Endothelial cell (in vitro differentiated cells): Measurements from ENCODE around the gene PPP3CA. TPM values are rescaled to one million over a fixed set of nuclear protein-coding genes. Genes with fewer than 3 reads are reported as not detected.

Experiments
- DNase-seq: peaks from one replicate; pipeline ENCODE4 v3.0.0; 2021; ENCODE audit warnings: low spot score
- H3K27ac Mint-ChIP-seq: one replicate; pipeline ENCODE4 v1.8.0; 2021; ENCODE audit warnings: mixed read lengths, inconsistent platforms; ENCODE audit not compliant: unreplicated experiment
- H3K27me3 Mint-ChIP-seq: one replicate; pipeline ENCODE4 v1.8.0; 2021; ENCODE audit warnings: mild to moderate bottlenecking, moderate library complexity, mixed read lengths, inconsistent platforms; ENCODE audit not compliant: unreplicated experiment
- H3K36me3 Mint-ChIP-seq: one replicate; pipeline ENCODE4 v1.8.0; 2021; ENCODE audit warnings: mild to moderate bottlenecking, low read depth, mixed read lengths, inconsistent platforms; ENCODE audit not compliant: unreplicated experiment
- H3K4me1 Mint-ChIP-seq: one replicate; pipeline ENCODE4 v1.8.0; 2021; ENCODE audit warnings: mild to moderate bottlenecking, mixed read lengths, inconsistent platforms; ENCODE audit not compliant: unreplicated experiment
- H3K4me3 Mint-ChIP-seq: one replicate; pipeline ENCODE4 v1.8.0; 2021; ENCODE audit warnings: mild to moderate bottlenecking, mixed read lengths, inconsistent platforms; ENCODE audit not compliant: unreplicated experiment
- H3K9me3 Mint-ChIP-seq: one replicate; pipeline ENCODE4 v1.8.0; 2021; ENCODE audit warnings: mixed read lengths, inconsistent platforms; ENCODE audit not compliant: unreplicated experiment
- total RNA-seq: library from RNA; stranded (reverse); fragmentation: NEBNext Ultra II Directional; extraction: Animal tissue kit (Norgen Biotek cat#: 25700); gene quantifications from one replicate; pipeline ENCODE4 v1.2.1, GENCODE V29; 2021; ENCODE audit not compliant: unreplicated experiment
- TF ChIP-seq, protein P1 (sequence below): fragments of 200-600 bp; sonication (generic); IDR thresholded peaks from one replicate; pipeline ENCODE4 v1.5.0; 2021; ENCODE audit warnings: antibody characterized with exemption; ENCODE audit not compliant: unreplicated experiment

Gene PPP3CA
- total RNA-seq, 1 donor from 2014 or later: 60.5 TPM

DNA sequence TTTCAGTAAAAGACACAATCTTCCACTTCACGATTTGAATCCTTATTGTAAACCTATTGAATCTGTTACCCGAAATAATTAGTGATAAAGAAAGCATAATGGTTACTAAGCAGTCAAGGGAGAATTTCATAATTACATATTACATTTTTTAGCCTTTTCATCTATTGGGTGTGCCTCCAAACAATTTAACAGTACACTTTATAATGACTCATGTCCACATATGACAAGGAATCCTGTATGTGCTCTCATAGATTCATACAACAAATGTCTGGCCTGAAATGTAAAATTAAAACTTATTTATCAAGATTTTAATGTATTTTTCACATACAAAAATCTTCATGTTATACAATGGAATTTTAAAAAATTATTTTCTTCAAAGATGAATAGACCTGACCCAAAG, 39.4 kb downstream of the PPP3CA start:
- H3K4me1 Mint-ChIP-seq: peaks cover 18% of the 10 kb centered on the region
- no peak overlapping the region for H3K4me3 Mint-ChIP-seq
- H3K27me3 Mint-ChIP-seq: peaks cover 2% of the 10 kb centered on the region
- DNase-seq: no peak
- H3K27ac Mint-ChIP-seq: no peak overlapping the region
- no peaks in the 10 kb centered on the region for H3K36me3 Mint-ChIP-seq
- H3K9me3 Mint-ChIP-seq: no peaks in the 10 kb centered on the region
- TF ChIP-seq, protein P1, sequence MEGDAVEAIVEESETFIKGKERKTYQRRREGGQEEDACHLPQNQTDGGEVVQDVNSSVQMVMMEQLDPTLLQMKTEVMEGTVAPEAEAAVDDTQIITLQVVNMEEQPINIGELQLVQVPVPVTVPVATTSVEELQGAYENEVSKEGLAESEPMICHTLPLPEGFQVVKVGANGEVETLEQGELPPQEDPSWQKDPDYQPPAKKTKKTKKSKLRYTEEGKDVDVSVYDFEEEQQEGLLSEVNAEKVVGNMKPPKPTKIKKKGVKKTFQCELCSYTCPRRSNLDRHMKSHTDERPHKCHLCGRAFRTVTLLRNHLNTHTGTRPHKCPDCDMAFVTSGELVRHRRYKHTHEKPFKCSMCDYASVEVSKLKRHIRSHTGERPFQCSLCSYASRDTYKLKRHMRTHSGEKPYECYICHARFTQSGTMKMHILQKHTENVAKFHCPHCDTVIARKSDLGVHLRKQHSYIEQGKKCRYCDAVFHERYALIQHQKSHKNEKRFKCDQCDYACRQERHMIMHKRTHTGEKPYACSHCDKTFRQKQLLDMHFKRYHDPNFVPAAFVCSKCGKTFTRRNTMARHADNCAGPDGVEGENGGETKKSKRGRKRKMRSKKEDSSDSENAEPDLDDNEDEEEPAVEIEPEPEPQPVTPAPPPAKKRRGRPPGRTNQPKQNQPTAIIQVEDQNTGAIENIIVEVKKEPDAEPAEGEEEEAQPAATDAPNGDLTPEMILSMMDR: no peak

DNA sequence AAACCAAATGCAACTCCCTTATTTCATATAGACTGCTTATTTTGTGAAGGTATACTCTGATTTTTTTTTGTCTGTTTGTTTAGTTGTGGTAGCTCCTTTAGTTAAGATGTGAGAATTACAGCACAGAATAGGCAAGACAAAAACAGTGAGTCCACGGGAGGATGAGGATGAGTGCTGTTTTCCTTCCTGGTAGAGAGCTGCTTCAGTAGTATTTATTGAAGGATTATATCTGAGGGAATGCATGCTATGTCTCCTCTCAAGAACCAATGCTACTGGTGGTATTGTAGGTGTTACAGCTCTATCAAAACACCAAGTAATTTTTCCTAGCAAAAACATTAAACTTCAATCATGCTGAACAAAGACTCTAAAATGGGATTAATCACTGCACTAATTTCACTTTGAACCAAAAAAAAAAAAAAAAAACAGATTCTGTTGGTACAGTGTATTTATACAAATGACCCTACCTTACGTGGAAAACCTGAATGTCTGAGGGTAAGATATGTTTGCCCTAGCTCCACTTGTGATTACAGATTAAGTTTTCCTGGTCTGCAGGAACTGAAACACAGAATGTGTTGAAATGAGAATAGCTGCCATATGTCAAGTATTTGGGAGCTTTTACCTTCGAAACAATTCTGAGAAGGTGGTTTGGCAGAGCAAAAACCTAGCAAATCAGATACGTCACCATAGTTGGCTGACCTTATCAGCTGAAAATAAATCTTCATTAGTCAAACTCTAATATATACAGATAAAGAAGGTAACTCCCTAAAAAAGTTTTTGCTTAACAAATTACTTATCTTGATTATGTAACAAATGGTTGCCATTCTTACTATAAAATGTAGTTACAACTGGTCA, 40.3 kb downstream of the PPP3CA start:
- Mint-ChIP-seq H3K9me3 (no peaks in the 10 kb centered on the region), H3K27me3 (peaks cover 2% of the 10 kb centered on the region), H3K36me3 (no peaks in the 10 kb centered on the region), H3K27ac (peak overlapping the region; percentile 30), H3K4me1 (peaks cover 18% of the 10 kb centered on the region), H3K4me3 (no peak overlapping the region)
- TF ChIP-seq, protein P1: no peak
- DNase-seq: no peak

DNA sequence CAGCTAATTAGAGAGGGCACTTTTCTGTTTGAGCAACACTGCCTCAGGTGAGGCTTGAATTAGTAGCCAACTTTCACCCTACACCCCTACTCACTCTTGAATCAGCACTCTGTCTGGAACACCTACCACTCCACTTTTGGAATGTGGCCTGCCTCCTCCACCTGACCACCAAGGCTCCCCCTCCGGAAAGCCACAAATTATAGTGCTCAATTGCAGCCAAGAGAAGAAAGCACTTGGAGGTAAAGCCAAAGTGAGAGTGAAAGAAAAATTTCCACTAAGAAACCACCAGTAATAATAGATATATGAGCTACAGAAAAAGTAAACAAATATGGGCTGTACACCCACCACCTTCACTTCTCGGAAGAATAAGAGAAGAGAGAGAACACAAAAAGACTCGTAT, 41.1 kb downstream of the PPP3CA start:
- Mint-ChIP-seq H3K27ac (peak overlapping the region; percentile 30), H3K9me3 (no peaks in the 10 kb centered on the region), H3K36me3 (no peaks in the 10 kb centered on the region), H3K4me1 (peaks cover 18% of the 10 kb centered on the region), H3K27me3 (no peaks in the 10 kb centered on the region), H3K4me3 (no peak overlapping the region)
- TF ChIP-seq, protein P1: no peak
- DNase-seq: no peak

DNA sequence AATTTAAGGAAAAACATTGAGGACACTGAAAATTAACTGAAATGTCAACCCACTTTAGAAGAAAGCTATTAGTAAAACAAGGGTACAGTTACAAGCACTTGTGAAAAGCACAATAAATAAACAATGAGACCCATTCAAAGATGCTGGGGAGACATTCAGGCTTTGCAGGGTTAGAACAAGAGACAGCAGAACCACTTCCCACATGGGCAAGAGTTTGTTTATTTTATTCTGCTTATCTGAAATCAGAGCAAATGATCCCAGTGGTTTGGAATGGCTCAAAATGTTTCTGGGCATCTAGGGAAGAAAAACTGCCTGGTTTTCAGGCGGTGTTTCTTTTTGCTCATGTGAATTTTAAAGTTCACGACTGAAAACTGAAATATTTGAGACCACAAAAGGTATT, 42.4 kb downstream of the PPP3CA start:
- TF ChIP-seq, protein P1: no peak
- no peak overlapping the region for H3K4me3 Mint-ChIP-seq
- H3K27me3 Mint-ChIP-seq: no peaks in the 10 kb centered on the region
- no peaks in the 10 kb centered on the region for H3K9me3 Mint-ChIP-seq
- peaks cover 18% of the 10 kb centered on the region for H3K4me1 Mint-ChIP-seq
- H3K36me3 Mint-ChIP-seq: no peaks in the 10 kb centered on the region
- no peak overlapping the region for H3K27ac Mint-ChIP-seq
- no peak for DNase-seq

DNA sequence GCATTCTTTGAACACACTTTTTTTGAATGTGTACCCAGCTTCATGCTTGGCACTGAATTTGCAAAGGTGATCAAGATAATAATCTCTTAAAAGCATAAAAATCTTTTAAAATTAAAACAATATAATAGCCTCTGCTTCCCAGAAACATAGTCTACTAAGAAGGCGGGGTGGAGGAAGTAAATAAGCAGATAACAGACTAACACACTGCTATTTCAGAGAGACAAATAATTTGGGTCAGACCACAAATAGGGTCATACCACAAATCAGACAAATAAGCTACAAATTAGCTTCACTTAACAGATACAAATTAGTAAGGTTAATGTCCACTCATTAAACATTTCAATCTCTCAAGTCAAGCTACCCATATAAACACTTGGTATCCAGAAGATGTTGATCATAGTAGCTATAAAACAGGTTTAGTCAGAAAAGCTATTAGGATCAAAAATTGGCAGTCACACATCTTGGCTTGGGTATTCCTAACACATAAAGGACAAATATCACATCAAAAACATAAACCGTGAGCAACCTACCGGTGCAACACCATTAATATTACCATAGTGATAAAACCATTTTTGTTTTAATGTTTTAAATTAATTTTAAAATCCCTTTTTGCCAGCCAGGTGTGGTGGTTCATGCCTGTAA, 47.3 kb downstream of the PPP3CA start:
- peaks cover 3% of the 10 kb centered on the region for H3K4me1 Mint-ChIP-seq

More for the DNA sequence above, 47.3 kb downstream of the PPP3CA start:
- TF ChIP-seq, protein P1: no peak
- Mint-ChIP-seq H3K36me3 (no peaks in the 10 kb centered on the region), H3K27ac (no peak overlapping the region), H3K27me3 (no peaks in the 10 kb centered on the region), H3K4me3 (no peak overlapping the region), H3K9me3 (no peaks in the 10 kb centered on the region)
- no peak for DNase-seq
